ENCODE data around the gene NELL2. TPM values are rescaled to one million over a fixed set of nuclear protein-coding genes. Genes with fewer than 3 reads are reported as not detected.

Gene NELL2
- total RNA-seq, 1 donor from 2014 or later: 1.7 TPM

- TF ChIP-seq, protein P1, sequence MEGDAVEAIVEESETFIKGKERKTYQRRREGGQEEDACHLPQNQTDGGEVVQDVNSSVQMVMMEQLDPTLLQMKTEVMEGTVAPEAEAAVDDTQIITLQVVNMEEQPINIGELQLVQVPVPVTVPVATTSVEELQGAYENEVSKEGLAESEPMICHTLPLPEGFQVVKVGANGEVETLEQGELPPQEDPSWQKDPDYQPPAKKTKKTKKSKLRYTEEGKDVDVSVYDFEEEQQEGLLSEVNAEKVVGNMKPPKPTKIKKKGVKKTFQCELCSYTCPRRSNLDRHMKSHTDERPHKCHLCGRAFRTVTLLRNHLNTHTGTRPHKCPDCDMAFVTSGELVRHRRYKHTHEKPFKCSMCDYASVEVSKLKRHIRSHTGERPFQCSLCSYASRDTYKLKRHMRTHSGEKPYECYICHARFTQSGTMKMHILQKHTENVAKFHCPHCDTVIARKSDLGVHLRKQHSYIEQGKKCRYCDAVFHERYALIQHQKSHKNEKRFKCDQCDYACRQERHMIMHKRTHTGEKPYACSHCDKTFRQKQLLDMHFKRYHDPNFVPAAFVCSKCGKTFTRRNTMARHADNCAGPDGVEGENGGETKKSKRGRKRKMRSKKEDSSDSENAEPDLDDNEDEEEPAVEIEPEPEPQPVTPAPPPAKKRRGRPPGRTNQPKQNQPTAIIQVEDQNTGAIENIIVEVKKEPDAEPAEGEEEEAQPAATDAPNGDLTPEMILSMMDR (IDR thresholded peaks at IDR 0.05; ENCODE audit: unreplicated experiment): no peak
- no peak for DNase-seq (ENCODE audit: low spot score)
- Mint-ChIP-seq H3K27me3 (ENCODE audit: unreplicated experiment) (peaks cover 3% of the 10 kb centered on the region), H3K9me3 (ENCODE audit: unreplicated experiment) (no peaks in the 10 kb centered on the region), H3K4me3 (ENCODE audit: unreplicated experiment) (no peak overlapping the region), H3K36me3 (ENCODE audit: low read depth, unreplicated experiment) (no peaks in the 10 kb centered on the region), H3K4me1 (ENCODE audit: unreplicated experiment) (peaks cover 6% of the 10 kb centered on the region), H3K27ac (ENCODE audit: unreplicated experiment) (no peak overlapping the region)
Measured at GRCh38 chr12:44847888-44848702, 28.0 kb downstream of the NELL2 start.

- H3K27me3 Mint-ChIP-seq (ENCODE audit: unreplicated experiment): peaks cover 3% of the 10 kb centered on the region
- H3K36me3 Mint-ChIP-seq (ENCODE audit: low read depth, unreplicated experiment): no peaks in the 10 kb centered on the region
- H3K4me3 Mint-ChIP-seq (ENCODE audit: unreplicated experiment): no peak overlapping the region
- TF ChIP-seq, protein P1 (IDR thresholded peaks at IDR 0.05; ENCODE audit: unreplicated experiment): no peak
- H3K4me1 Mint-ChIP-seq (ENCODE audit: unreplicated experiment): peaks cover 6% of the 10 kb centered on the region
- no peaks in the 10 kb centered on the region for H3K9me3 Mint-ChIP-seq (ENCODE audit: unreplicated experiment)
- no peak overlapping the region for H3K27ac Mint-ChIP-seq (ENCODE audit: unreplicated experiment)
- no peak for DNase-seq (ENCODE audit: low spot score)
Measured at GRCh38 chr12:44847403-44847802, 28.7 kb downstream of the NELL2 start.

DNA sequence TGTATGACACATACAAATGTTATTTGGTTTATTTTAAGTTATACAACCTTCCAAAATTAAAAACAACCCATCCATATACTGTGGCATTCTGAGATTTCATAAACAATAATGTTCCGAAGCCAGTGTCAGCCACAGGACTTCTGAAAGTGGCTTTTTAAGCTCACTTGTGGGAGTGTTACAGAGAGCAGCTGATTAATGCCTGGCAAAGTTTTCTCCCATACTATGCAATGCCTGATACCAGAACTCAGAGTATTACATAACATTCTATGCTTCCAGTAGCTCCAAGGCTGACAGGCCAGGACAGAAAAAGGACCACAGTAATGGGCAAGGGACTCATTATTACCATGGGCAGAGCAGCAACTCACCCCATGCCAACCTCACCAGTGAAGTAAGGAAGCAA, 29.3 kb downstream of the NELL2 start:
- Mint-ChIP-seq H3K27ac (ENCODE audit: unreplicated experiment) (no peak overlapping the region), H3K4me3 (ENCODE audit: unreplicated experiment) (no peak overlapping the region), H3K4me1 (ENCODE audit: unreplicated experiment) (peaks cover 6% of the 10 kb centered on the region), H3K36me3 (ENCODE audit: low read depth, unreplicated experiment) (no peaks in the 10 kb centered on the region), H3K27me3 (ENCODE audit: unreplicated experiment) (peaks cover 3% of the 10 kb centered on the region), H3K9me3 (ENCODE audit: unreplicated experiment) (no peaks in the 10 kb centered on the region)
- no peak for DNase-seq (ENCODE audit: low spot score)
- TF ChIP-seq, protein P1 (IDR thresholded peaks at IDR 0.05; ENCODE audit: unreplicated experiment): no peak

- TF ChIP-seq, protein P1 (IDR thresholded peaks at IDR 0.05; ENCODE audit: unreplicated experiment): no peak
- H3K27ac Mint-ChIP-seq (ENCODE audit: unreplicated experiment): no peak overlapping the region
Measured at GRCh38 chr12:44842669-44843068, 33.4 kb downstream of the NELL2 start.

DNA sequence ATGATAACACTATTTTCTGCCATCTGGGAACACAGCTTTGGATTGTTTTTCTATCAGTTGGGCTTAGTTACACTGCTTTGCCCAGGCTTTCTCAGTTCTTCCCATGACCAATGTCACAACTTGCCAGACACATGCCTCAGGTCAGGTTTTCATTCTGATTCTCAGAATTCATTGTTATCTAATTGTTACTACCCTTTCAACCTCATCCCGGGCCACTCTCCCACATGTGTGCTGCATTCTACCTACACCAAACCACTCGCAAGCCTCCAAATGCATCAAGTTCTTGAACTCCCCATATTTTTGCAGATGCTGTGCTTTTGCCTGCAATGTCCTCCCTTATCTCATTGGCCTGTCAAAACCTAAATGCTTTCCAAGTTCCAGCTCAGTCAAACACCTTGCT, 36.3 kb downstream of the NELL2 start:
- no peaks in the 10 kb centered on the region for H3K36me3 Mint-ChIP-seq (ENCODE audit: low read depth, unreplicated experiment)
- no peaks in the 10 kb centered on the region for H3K9me3 Mint-ChIP-seq (ENCODE audit: unreplicated experiment)
- no peak overlapping the region for H3K4me3 Mint-ChIP-seq (ENCODE audit: unreplicated experiment)
- H3K27me3 Mint-ChIP-seq (ENCODE audit: unreplicated experiment): no peaks in the 10 kb centered on the region
- H3K27ac Mint-ChIP-seq (ENCODE audit: unreplicated experiment): no peak overlapping the region
- no peaks in the 10 kb centered on the region for H3K4me1 Mint-ChIP-seq (ENCODE audit: unreplicated experiment)
- no peak for DNase-seq (ENCODE audit: low spot score)
- TF ChIP-seq, protein P1 (IDR thresholded peaks at IDR 0.05; ENCODE audit: unreplicated experiment): no peak

More at GRCh38 chr12:44842669-44843068, 33.4 kb downstream of the NELL2 start:
- Mint-ChIP-seq H3K27me3 (ENCODE audit: unreplicated experiment) (no peaks in the 10 kb centered on the region), H3K9me3 (ENCODE audit: unreplicated experiment) (no peaks in the 10 kb centered on the region), H3K4me3 (ENCODE audit: unreplicated experiment) (no peak overlapping the region), H3K4me1 (ENCODE audit: unreplicated experiment) (no peaks in the 10 kb centered on the region), H3K36me3 (ENCODE audit: low read depth, unreplicated experiment) (no peaks in the 10 kb centered on the region)
- no peak for DNase-seq (ENCODE audit: low spot score)

Data from endothelial cell (in vitro differentiated cells).